Measurements from ENCODE around the gene ITPKC.

The ITPKC gene

DNA sequence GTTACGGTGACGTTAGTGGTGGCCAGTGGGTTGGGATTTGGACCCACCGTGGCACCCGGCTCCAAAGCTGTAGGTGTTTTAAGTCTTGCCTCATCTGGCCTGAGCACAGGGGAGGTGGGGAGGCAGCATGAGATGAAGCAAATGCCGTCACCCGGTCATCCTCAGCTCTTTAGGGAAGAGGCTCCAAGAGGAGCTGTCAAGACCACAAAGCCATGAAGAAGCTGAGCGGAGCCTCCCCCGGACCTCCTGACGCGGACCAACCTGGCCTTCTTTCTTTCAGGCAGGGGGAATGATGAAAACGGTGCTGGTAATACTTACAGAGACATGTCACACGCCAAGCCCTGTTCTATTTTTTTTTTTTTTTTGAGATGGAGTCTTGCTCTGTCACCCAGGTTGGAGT is 26.0 kb downstream of the ITPKC start:
- H3K4me1 ChIP-seq (ENCODE audit: insufficient read depth, insufficient read length) = peaks cover 17% of the 10 kb centered on the region
- TF ChIP-seq ZNF274 (IDR thresholded peaks at IDR 0.05; ENCODE audit: low read depth, low read length) (no peak), YY1 (IDR thresholded peaks at IDR 0.05; ENCODE audit: insufficient read depth, insufficient read length) (no peak), SUZ12 (IDR thresholded peaks at IDR 0.05; ENCODE audit: extremely low read depth, insufficient read depth, insufficient read length) (no peak)
- no peaks in the 10 kb centered on the region for H3K27me3 ChIP-seq (ENCODE audit: insufficient read depth, insufficient read length)
- H3K36me3 ChIP-seq (ENCODE audit: insufficient read depth, insufficient read length, low read length) = peaks cover 32% of the 10 kb centered on the region
- H3K9ac ChIP-seq (ENCODE audit: insufficient read length, low read depth) = no peak overlapping the region
- no peaks in the 10 kb centered on the region for H3K9me3 ChIP-seq (ENCODE audit: insufficient read depth, low read length)
- no peak for DNase-seq (ENCODE audit: low read depth, low spot score)
- no peak overlapping the region for H3K4me3 ChIP-seq (ENCODE audit: insufficient read length, low read depth)

DNA sequence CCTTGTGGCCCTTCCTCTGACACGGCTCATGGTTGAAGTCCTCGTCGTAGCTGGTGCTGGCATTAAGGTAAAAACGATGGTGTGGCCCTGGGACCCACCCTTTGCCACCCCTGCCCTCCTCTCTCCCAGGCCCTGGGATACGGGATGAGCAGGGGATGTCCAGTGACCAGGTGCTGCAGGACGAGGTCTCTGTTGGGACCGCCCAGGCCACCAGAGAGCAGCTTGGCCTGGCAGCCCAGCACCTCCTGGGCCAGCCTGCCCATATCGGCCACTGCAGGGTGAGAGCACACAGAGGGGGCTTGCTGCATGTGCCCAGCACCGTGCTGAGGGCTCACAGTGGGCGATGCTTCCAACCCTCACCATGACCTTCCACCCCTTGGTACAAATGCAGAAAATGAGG is 27.0 kb downstream of the ITPKC start:
- Histone ChIP-seq H3K4me3 (ENCODE audit: insufficient read length, low read depth) (no peak overlapping the region), H3K36me3 (ENCODE audit: insufficient read depth, insufficient read length, low read length) (peaks cover 28% of the 10 kb centered on the region), H3K9ac (ENCODE audit: insufficient read length, low read depth) (peak overlapping the region; percentile 42), H3K9me3 (ENCODE audit: insufficient read depth, low read length) (no peaks in the 10 kb centered on the region), H3K4me1 (ENCODE audit: insufficient read depth, insufficient read length) (peaks cover 20% of the 10 kb centered on the region), H3K27me3 (ENCODE audit: insufficient read depth, insufficient read length) (no peaks in the 10 kb centered on the region)
- no peak for DNase-seq (ENCODE audit: low read depth, low spot score)
- TF ChIP-seq SUZ12 (IDR thresholded peaks at IDR 0.05; ENCODE audit: extremely low read depth, insufficient read depth, insufficient read length) (no peak), YY1 (IDR thresholded peaks at IDR 0.05; ENCODE audit: insufficient read depth, insufficient read length) (no peak), ZNF274 (IDR thresholded peaks at IDR 0.05; ENCODE audit: low read depth, low read length) (no peak)

DNA sequence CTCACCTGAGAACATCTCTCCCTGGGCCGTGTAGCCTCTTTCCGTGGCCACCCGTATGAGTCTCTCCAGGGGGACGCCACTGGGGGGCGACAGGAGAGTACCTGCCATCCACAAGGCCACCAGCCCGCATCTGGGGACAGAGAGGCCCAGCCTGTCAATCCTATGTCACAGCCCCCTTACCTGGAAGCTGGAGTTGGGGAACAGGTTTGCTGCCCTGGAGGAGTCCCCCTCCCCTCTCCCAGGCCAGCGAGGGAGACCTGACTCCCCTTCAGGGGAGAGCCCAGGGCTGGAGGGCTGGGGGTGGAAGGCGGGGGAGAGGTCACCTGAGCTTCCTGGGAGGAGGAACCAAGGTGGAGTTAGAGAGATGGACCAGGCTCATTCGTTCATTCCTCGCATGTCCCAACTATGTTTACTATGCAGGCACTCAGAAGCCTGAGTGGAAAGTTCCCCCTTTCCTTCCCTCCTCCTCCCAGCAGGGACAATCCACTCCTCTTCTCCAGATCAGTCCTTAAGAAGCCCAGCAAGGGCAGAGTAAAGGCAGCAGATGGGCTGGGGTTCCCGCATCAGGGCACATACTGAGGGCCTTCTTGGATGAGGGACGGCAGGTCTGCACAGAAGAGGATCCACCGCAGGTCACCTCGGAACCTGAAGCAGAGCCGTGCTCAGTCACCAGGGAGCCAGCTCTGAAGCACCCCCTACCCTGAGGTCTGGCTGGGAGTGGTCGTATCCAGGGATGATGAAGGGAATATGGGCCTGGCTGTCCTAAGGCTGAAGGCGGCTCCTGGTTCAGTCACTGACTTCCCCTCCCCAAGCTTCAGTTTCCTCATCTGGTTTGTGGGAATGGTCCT is 27.9 kb downstream of the ITPKC start:
- peak overlapping the region; percentile 56 for H3K9ac ChIP-seq (ENCODE audit: insufficient read length, low read depth)
- peaks cover 20% of the 10 kb centered on the region for H3K4me1 ChIP-seq (ENCODE audit: insufficient read depth, insufficient read length)
- H3K27me3 ChIP-seq (ENCODE audit: insufficient read depth, insufficient read length) = no peaks in the 10 kb centered on the region
- no peak for TF ChIP-seq ZNF274 (IDR thresholded peaks at IDR 0.05; ENCODE audit: low read depth, low read length)
- TF ChIP-seq YY1 (IDR thresholded peaks at IDR 0.05; ENCODE audit: insufficient read depth, insufficient read length) = no peak
- TF ChIP-seq SUZ12 (IDR thresholded peaks at IDR 0.05; ENCODE audit: extremely low read depth, insufficient read depth, insufficient read length) = no peak
- no peaks in the 10 kb centered on the region for H3K9me3 ChIP-seq (ENCODE audit: insufficient read depth, low read length)
- no peak for DNase-seq (ENCODE audit: low read depth, low spot score)
- H3K4me3 ChIP-seq (ENCODE audit: insufficient read length, low read depth) = no peak overlapping the region
- peaks cover 24% of the 10 kb centered on the region for H3K36me3 ChIP-seq (ENCODE audit: insufficient read depth, insufficient read length, low read length)

DNA sequence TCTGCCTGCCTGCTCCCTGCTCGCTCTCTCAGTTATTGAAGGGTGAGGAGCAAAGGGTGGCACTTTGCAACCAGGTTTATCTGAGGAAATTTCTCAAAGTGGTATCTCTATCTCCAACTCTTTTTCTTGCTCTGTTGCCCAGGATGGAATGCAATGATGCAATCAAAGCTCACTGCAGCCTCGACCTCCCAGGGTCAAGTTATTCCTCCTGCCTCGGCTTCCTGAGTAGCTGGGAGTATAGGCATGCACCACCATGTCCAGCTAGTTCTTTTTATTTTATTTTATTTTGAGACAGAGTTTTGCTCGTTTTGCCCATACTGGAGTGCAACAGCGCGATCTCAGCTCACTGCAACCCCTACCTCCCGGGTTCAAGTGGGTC is 28.5 kb downstream of the ITPKC start:
- H3K9ac ChIP-seq (ENCODE audit: insufficient read length, low read depth) = no peak overlapping the region
- no peaks in the 10 kb centered on the region for H3K9me3 ChIP-seq (ENCODE audit: insufficient read depth, low read length)
- no peak overlapping the region for H3K4me3 ChIP-seq (ENCODE audit: insufficient read length, low read depth)
- peaks cover 20% of the 10 kb centered on the region for H3K4me1 ChIP-seq (ENCODE audit: insufficient read depth, insufficient read length)
- peaks cover 24% of the 10 kb centered on the region for H3K36me3 ChIP-seq (ENCODE audit: insufficient read depth, insufficient read length, low read length)
- H3K27me3 ChIP-seq (ENCODE audit: insufficient read depth, insufficient read length) = no peaks in the 10 kb centered on the region
- no peak for DNase-seq (ENCODE audit: low read depth, low spot score)
- no peak for TF ChIP-seq ZNF274 (IDR thresholded peaks at IDR 0.05; ENCODE audit: low read depth, low read length)
- TF ChIP-seq YY1 (IDR thresholded peaks at IDR 0.05; ENCODE audit: insufficient read depth, insufficient read length) = no peak
- no peak for TF ChIP-seq SUZ12 (IDR thresholded peaks at IDR 0.05; ENCODE audit: extremely low read depth, insufficient read depth, insufficient read length)

DNA sequence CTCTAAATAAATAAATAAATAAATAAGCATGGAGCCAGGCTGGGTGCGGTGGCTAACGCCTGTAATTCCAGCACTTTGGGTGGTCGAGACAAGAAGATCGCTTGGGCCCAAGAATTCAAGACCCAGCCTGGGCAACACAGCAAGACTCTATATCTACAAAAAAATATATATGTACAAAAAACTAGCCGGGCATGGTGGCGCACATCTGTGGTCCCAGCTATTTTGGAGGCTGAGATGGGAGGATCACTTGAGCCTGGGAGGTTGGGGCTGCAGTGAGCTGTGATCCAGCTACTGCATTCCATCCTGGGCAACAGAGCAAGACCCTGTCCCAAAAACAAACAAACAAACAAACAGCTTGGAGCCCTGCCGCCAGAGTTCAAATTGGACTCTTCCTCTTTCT is 30.6 kb downstream of the ITPKC start:
- TF ChIP-seq SUZ12 (IDR thresholded peaks at IDR 0.05; ENCODE audit: extremely low read depth, insufficient read depth, insufficient read length) = no peak
- no peak for DNase-seq (ENCODE audit: low read depth, low spot score)
- no peaks in the 10 kb centered on the region for H3K9me3 ChIP-seq (ENCODE audit: insufficient read depth, low read length)
- no peak overlapping the region for H3K9ac ChIP-seq (ENCODE audit: insufficient read length, low read depth)
- peaks cover 10% of the 10 kb centered on the region for H3K4me1 ChIP-seq (ENCODE audit: insufficient read depth, insufficient read length)
- H3K36me3 ChIP-seq (ENCODE audit: insufficient read depth, insufficient read length, low read length) = peaks cover 23% of the 10 kb centered on the region
- H3K4me3 ChIP-seq (ENCODE audit: insufficient read length, low read depth) = no peak overlapping the region
- H3K27me3 ChIP-seq (ENCODE audit: insufficient read depth, insufficient read length) = no peaks in the 10 kb centered on the region

DNA sequence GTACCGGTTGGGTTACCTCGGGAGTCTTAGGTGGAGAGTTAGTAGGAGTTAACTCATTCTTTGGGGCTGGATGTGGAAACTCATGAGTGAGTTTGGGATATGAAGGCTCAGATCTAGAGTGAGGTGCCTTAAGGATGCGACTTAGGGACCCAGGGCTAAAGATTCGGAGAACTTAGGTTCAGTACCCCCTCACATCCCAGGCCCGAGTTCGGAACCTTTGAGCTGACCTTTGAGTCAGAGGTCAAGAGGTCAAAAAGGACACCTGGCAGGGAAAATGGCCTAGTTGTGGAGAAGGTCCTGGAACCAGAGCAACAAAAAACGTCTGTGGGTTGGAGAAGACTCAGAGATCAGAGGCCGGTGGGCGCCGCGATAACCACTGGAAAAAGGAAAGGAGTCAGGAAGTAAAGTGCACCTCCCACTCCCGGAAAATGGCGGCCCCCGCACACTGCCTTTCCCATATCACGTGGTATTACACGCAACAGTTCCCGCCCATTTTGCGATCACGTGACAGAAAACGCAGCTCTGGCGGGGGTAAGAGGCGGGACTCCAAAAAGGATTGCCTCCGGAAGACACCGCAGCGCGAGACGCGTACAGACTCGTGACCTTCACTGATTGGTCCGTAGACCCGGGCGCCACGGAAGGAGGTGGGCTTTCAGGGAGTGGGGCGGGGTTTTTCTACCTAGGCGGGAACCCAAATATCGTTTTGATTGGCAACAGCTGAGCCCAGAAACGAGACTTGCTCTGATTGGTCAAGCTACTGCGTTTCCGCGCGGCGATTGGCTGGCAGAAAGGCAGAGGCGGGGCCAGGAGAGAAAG is 33.4 kb downstream of the ITPKC start, which contains the start of gene ACTMAP:
Gene ACTMAP, minus strand, starts transcription at position 420 of the 816 bp plus-strand sequence. CDS start 674 bp downstream, outside the sequence.
- H3K27me3 ChIP-seq (ENCODE audit: insufficient read depth, insufficient read length) = no peaks in the 10 kb centered on the region
- DNase-seq (ENCODE audit: low read depth, low spot score) = peak; percentile 96
- no peaks in the 10 kb centered on the region for H3K9me3 ChIP-seq (ENCODE audit: insufficient read depth, low read length)
- TF ChIP-seq SUZ12 (IDR thresholded peaks at IDR 0.05; ENCODE audit: extremely low read depth, insufficient read depth, insufficient read length) (no peak), ZNF274 (IDR thresholded peaks at IDR 0.05; ENCODE audit: low read depth, low read length) (no peak), YY1 (IDR thresholded peaks at IDR 0.05; ENCODE audit: insufficient read depth, insufficient read length) (peak; percentile 76)
- peaks cover 7% of the 10 kb centered on the region for H3K4me1 ChIP-seq (ENCODE audit: insufficient read depth, insufficient read length)
- peak within 1 kb of the TSS; percentile 75 for H3K4me3 ChIP-seq (ENCODE audit: insufficient read length, low read depth)
- peak within 1 kb of the TSS; percentile 99 for H3K9ac ChIP-seq (ENCODE audit: insufficient read length, low read depth)
- peaks cover 26% of the 10 kb centered on the region for H3K36me3 ChIP-seq (ENCODE audit: insufficient read depth, insufficient read length, low read length)
